GM10847 (cell line): ENCODE data around the gene DLL3.
A peak's percentile ranks its signal among the peaks of the same experiment; 100 is the strongest.

ENCODE experiments used
- POLR2A ChIP-seq: IDR thresholded peaks from 2 replicates; pipeline ENCODE4 v1.6.1; 2011; ENCODE audit not compliant: insufficient read length; ENCODE audit errors: extremely low read depth

DLL3 gene

DNA sequence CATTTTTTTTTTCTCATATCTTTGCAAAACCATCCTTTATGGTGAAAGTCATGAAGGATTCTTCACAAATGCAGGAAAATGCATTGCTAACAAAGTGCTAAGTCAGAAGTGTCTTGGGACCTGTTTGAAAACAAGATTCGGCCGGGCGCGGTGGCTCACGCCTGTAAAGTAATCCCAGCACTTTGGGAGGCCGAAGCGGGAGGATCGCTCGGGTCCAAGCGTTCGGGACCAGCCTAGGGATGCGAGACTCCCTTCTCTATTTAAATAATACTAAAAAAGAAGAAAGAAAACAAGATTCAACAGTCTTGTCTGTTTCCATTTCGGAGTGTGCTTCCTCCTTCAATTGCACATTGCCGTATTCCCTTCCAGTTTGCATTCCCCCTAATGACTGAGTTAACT is 33.1 kb downstream of the DLL3 start:
- TF ChIP-seq POLR2A = no peak

DNA sequence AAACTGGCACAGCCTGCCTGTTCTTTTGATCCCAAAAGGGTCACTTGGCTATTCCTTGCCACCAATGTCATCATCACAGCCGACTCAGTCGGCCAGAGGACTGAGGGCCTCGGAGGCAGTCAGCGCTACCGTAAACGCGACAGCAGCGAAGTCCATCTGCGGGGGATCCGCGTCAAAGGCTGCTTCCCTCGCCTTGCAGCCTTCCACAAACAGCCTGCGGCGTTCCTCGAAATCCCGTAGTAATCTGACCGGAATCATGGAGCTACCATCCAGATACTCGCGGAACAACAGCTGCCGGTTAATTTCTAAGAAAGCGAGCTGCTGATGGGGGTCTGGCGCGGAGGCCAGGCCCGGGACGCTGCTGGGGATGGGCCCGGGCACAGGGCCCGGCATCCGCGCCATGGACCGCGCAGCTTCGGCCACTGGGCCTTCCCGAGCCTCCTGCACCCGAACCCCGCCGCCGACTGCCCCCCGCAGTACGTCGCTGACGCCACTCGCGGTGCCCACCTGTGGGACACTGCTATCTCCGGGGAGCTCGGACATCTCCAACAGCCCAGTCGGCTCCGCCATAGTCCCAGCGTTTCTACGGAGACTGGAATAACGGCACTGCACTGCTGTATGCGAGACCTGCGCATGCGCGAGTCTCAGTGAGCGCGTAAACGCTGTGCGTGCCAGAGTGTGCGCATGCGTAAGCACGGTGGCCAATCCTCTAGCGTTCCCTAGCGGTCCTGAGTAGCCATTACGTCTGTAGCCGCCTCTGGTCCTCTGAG is 33.7 kb downstream of the DLL3 start, which contains the start of gene EID2B:
EID2B (minus strand) TSS at position 620 of the 770 bp plus-strand sequence; CDS start at position 570, 50 bp downstream.
- peak; percentile 60 for TF ChIP-seq POLR2A

- TF ChIP-seq POLR2A = no peak
These were observed 34.3 kb downstream of the DLL3 start for GRCh38 chr19:39533003-39533512.

DNA sequence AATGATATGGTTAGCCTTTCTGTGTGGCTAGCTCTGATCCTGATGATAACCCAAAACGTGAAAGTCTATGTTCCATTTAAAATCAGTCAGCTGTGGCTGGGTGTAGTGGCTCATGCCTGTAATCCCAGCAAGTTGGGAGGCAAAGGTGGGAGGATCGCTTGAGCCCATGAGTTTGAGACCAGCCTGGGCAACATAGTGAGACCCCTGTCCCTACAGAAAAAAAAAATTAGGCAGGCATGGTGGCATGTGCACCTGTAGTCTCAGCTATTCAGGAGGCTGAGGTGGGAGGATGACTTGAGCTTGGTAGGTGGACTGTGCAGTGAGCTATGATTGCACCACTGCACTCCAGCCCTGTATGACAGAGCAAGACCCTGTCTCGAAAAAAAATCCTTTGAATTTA is 35.0 kb downstream of the DLL3 start:
- TF ChIP-seq POLR2A = no peak

DNA sequence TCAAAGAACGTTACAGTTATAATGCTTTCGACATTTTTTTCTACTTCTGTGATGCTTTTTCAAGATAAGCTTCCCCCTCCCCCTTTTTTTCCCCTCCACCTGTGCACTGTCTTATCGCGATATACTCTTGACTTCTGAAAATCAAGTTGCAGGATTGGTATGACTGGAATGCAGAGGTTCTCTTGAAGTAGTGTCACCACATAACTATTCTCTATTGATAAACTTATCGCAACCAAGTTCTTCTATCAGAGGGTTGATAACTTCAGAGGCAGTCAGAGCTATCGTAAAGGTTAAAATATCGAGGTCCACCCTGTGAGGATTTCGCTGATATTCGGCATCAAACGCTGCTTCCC is 40.4 kb downstream of the DLL3 start:
- TF ChIP-seq POLR2A = no peak

DNA sequence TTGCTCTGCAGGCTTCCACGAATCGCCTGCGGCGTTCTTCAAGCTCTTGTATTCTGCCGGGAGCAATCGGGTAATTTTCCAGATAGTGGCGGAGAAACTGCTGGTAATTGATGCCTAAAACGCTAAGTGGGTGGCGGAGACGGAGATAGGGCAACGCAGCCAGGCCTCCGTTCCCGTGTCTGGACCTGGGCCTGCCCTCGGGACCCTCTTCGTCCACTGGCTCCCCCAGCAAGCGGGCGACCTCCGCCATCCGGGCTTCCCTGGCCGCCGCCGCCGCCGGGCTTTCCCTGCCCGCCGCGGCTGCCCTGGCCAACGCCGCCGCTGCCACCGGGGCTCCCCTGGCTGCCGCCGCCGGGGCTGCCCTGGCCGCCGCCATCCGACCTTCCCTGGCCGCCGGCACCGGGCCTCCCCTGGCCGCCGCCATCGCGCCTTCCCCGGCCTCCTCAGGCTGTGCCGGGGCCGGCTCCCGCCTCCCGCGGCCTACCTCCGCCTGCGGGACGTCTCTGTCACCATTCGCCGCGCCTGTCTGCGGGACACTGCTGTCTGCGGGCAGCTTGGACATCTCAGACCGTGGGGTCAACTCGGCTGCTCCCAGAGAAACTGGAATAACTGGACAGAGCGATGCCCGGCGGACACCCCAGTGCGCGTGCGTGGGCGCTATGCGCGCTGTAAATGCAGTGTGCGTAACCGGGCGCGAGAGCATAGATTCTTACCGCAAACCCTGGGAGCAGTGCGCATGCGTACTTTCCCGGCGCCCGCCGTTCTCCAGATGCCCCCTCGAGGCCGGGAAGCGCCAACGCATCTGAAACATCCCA is 41.0 kb downstream of the DLL3 start, which contains the start of gene EID2:
EID2 (minus strand) TSS at position 644 of the 815 bp plus-strand sequence; CDS start at position 562, 82 bp downstream.
- peak; percentile 75 for TF ChIP-seq POLR2A

DNA sequence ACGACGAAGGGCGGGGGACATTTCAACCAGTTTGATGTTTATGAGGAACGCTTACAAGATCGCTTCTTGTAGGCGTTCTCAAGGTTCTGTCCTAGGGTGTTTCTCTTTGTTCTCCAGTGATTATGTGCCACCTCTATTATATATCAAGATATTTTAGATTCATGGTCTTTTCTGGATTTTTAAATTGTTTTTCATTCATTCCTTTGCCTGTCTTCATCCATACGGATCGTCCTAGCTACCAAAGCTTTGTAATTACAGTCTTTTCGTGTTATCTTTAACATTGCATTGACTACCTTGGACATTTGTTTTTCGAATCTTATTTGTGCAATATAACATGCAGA is 41.6 kb downstream of the DLL3 start:
- TF ChIP-seq POLR2A = no peak

DNA sequence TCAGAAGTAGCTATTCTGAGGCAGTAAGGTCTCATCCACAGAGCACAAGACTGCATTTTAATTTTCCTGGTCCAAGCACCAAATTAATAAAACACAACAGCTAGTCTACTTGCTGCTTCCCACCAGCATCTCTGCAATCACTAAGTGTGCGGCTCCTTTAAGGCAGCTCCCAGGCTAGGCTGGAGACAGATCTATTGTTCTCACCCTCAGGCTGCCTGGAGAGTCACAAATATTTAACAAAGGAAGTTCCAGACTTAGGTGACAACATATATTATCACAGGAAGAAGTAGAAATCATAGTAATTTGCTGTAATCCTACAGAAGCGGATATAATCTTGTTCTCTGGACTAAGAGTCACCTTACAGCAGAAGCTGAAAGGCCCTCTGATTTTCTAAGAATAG is 43.5 kb downstream of the DLL3 start:
- TF ChIP-seq POLR2A = no peak

DNA sequence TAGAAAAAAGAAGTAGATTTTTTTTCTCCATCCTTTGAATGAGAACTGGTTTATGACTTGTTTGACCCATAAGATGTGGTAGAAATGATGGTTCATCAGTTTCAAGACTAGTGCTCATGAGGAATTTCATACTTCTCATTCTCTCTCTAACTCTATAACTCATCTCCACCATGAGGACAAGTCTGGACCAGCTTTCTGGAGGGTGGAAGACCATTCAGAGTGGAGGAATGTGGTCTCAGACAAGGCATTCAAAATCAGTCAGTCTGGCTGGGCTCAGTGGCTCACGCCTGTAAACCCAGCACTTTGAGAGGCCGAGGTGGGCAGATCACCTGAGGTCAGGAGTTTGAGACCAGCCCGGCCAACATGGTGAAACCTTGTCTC is 44.7 kb downstream of the DLL3 start:
- no peak for TF ChIP-seq POLR2A

GRCh38 chr19:39544226-39544903 is 45.6 kb downstream of the DLL3 start:
- TF ChIP-seq POLR2A = no peak

DNA sequence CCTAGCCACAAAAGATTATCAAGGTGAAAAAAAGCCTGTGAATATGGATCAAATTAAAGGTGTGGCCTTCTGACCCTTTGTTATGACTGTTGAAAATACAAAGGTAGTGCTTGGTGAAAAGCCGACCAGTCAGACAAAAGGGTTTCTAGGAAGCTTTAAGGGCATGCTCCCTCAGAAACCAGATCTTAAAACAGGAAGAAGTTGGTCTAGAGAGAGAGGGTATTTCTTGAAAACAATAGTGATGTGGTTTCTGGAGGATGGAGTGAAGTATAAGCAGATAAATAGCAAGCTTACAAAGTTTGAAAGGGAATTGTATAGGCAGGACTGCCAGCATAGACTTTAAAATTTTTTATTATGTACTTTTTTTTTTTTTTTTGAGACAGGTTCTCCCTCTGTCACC is 46.2 kb downstream of the DLL3 start:
- no peak for TF ChIP-seq POLR2A

- no peak for TF ChIP-seq POLR2A
These were observed 47.9 kb downstream of the DLL3 start for GRCh38 chr19:39546599-39546998.

DNA sequence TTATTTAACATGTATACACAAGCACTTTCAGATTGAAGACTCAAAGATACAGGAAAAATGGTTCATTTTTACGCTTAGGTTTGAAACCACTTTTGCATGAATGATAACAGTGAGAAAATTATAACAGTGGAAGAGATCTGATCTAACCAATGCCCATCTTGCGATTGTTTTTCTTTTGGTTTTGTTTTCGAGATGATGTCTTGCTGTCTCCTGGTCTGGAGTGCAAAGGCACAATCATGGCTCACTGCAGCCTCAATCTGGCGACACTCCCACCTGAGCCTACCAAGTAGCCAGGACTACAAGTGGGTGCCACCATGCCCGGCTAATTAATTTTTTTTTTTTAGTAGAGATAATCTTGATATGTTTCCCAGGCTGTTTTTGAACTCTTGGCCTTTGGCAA is 51.5 kb downstream of the DLL3 start:
- TF ChIP-seq POLR2A = no peak

- no peak for TF ChIP-seq POLR2A
These were observed 54.4 kb downstream of the DLL3 start for GRCh38 chr19:39553082-39553652.

DNA sequence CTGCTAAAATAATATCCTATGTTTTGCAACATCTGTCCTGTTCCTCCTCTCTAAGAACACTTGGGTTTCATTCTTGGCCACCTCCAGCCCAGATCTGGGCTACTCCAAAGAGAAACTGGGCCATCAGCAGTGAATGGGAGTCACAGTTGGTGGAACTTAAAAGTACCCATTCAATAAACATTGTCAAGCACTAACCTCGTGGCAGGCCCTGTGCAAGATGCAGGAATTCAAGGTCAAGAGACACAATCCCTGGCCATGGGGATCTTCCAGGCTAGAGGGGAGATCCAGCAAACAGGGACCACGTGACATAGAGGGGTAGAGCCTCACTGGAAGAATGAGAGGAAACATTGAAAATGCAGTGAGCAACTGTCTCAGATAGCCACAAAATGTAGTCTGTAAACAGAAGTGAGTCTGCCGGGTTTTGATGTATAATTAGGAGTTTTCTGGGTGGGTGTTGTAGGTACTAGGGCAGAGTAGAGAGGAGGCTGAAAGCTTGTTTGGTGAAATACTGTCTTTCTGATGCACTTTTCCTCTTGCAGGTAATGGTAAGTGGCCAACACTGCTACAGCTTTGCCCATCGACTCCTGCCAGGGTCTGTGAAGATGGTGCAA is 56.1 kb downstream of the DLL3 start:
- no peak for TF ChIP-seq POLR2A
